SK-N-SH treated with all-trans-retinoic acid at 6 μM for 48 hours (cell line): ENCODE data around the gene SHF.

Experiments used
- ATAC-seq: fragments of 200-7000 bp; cut with Tn5 transposase; 3 replicates; pipeline ENCODE4 v1.9.1; 2020; ENCODE audit warnings: mild to moderate bottlenecking, moderate library complexity
- BACH2 ChIP-seq: fragments of 250-450 bp; sonication (Bioruptor Pico); IDR thresholded peaks from 2 replicates; pipeline ENCODE4 v1.9.0; 2021; ENCODE audit warnings: mild to moderate bottlenecking, borderline replicate concordance
- CSDC2 ChIP-seq: fragments of 250-450 bp; sonication (Bioruptor Pico); IDR thresholded peaks from 2 replicates; pipeline ENCODE4 v1.5.0; 2020; ENCODE audit warnings: mild to moderate bottlenecking, moderate library complexity
- GLIS3 ChIP-seq: fragments of 250-450 bp; sonication (Bioruptor Pico); IDR thresholded peaks from 2 replicates; pipeline ENCODE4 v1.5.0; 2020; ENCODE audit warnings: mild to moderate bottlenecking, moderate library complexity
- ISL1 ChIP-seq: fragments of 250-450 bp; sonication (Bioruptor Pico); IDR thresholded peaks from 2 replicates; pipeline ENCODE4 v2.1.2; 2022; ENCODE audit warnings: mild to moderate bottlenecking, moderate library complexity
- OSR1 ChIP-seq: fragments of 250-450 bp; sonication (Bioruptor Pico); IDR thresholded peaks from 2 replicates; pipeline ENCODE4 v1.8.0; 2022; ENCODE audit warnings: moderate library complexity, mild to moderate bottlenecking, inconsistent platforms
- PPARA ChIP-seq: fragments of 250-450 bp; sonication (Bioruptor Pico); IDR thresholded peaks from 2 replicates; pipeline ENCODE4 v1.5.0; 2020; ENCODE audit warnings: mild to moderate bottlenecking, borderline replicate concordance
- SNAI2 ChIP-seq: fragments of 250-450 bp; sonication (Bioruptor Pico); IDR thresholded peaks from 2 replicates; pipeline ENCODE4 v1.5.0; 2020; ENCODE audit warnings: mild to moderate bottlenecking, moderate library complexity
- TCF4 ChIP-seq: fragments of 250-450 bp; sonication (Bioruptor Pico); IDR thresholded peaks from 2 replicates; pipeline ENCODE4 v1.8.0; 2021; ENCODE audit warnings: mild to moderate bottlenecking, moderate library complexity, borderline replicate concordance
- TSHZ2 ChIP-seq: fragments of 250-450 bp; sonication (Bioruptor Pico); IDR thresholded peaks from 2 replicates; pipeline ENCODE4 v1.5.0; 2020; ENCODE audit warnings: mild to moderate bottlenecking, moderate library complexity
- ZC3H10 ChIP-seq: fragments of 250-450 bp; sonication (Bioruptor Pico); IDR thresholded peaks from 2 replicates; pipeline ENCODE4 v1.5.1; 2021; ENCODE audit warnings: mild to moderate bottlenecking, moderate library complexity
- ZFP30 ChIP-seq: fragments of 450-650 bp; formaldehyde crosslinking; IDR thresholded peaks from 2 replicates; pipeline ENCODE4 v1.5.0; 2022; ENCODE audit warnings: mild to moderate bottlenecking, moderate library complexity
- ZNF565 ChIP-seq: fragments of 450-650 bp; formaldehyde crosslinking; conservative IDR thresholded peaks from 2 replicates; pipeline ENCODE4 v1.5.0; 2020; ENCODE audit warnings: low read depth, mild to moderate bottlenecking, moderate library complexity
- ZNF70 ChIP-seq: fragments of 450-650 bp; formaldehyde crosslinking; IDR thresholded peaks from 2 replicates; pipeline ENCODE4 v1.5.0; 2020; ENCODE audit warnings: mild to moderate bottlenecking, moderate library complexity
- ZNF8 ChIP-seq: fragments of 450-650 bp; formaldehyde crosslinking; IDR thresholded peaks from 2 replicates; pipeline ENCODE4 v1.5.0; 2020; ENCODE audit warnings: mild to moderate bottlenecking, moderate library complexity
- TF ChIP-seq, protein P1 (sequence below): fragments of 250-450 bp; sonication (Bioruptor Pico); IDR thresholded peaks from 2 replicates; pipeline ENCODE4 v1.5.1; 2021; ENCODE audit warnings: mild to moderate bottlenecking, moderate library complexity
- TF ChIP-seq, protein P2 (sequence below): fragments of 250-450 bp; sonication (Bioruptor Pico); IDR thresholded peaks from 2 replicates; pipeline ENCODE4 v1.5.1; 2020; ENCODE audit warnings: low read depth, mild to moderate bottlenecking, moderate library complexity
- TF ChIP-seq, protein P3 (sequence below): fragments of 250-450 bp; sonication (Bioruptor Pico); IDR thresholded peaks from 2 replicates; pipeline ENCODE4 v1.8.0; 2020; ENCODE audit warnings: mild to moderate bottlenecking, moderate library complexity, borderline replicate concordance
- TF ChIP-seq, protein P4 (sequence below): fragments of 250-450 bp; sonication (Bioruptor Pico); IDR thresholded peaks from 2 replicates; pipeline ENCODE4 v1.8.0; 2021; ENCODE audit warnings: low read depth, mild to moderate bottlenecking, moderate library complexity, borderline replicate concordance

SHF gene

DNA sequence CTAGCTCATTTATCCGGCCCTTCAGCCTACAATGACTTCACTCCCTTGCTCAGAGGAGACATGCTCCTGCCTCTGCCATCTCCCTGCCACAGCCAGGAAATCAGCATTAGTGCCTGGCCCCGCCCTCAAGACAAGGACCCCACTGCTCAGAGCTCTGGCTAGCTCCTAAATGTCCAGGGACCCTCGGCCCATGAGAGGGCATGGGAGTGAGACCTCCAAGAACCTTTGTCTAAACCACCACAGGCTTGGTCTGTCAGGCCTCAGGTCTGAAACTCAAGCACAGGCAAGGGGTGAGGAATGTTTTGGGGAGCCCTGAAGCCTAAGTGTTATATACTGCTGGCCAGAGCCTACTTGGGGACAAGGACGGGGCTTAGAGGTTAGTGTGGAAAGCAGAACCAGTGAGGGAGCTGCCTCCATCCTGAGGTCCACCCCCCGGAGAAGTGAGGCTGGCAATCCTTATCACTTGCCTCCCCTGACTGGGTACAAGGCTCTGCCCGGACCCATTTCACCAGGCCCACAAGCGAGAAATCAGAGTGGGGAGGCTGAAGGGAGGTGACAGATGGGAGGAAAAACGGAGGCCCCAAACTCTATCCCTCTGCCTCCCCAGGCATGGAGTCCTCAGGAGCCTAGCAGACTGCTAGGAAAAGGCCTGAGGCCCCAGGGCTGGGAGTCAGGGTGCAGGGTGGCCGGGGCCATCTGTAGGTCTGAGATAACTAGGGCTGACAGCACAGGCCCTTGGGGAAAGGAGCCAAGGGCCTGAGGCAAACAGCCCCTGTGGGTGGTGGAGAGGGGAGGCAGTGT lies 18.8 kb downstream of the SHF start:
- TF ChIP-seq ZC3H10 (CRISPR knock-in tag) (no peak), BACH2 (no peak)
- no peak for ATAC-seq

DNA sequence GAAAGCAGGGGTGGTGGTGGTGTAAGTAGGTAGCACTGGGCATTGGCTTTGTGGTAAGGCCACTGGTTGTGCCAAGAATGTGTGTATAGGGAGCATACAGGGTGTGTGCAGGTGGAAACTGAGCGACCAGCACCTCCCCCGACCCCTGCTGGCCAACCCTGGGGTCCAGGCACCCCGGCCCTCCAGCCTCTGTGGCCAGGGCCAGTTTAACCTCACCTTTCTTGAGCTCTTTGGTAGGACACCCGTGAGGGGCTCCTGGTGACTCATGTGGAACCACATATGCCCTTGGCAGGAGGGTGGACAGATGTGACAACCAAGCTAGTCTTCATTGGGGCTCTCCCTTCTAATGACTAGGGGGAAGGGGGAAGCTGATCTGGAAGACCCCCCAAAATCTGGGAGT lies 19.5 kb downstream of the SHF start:
- TF ChIP-seq BACH2, result no peak
- no peak for TF ChIP-seq ZFP30
- no peak for TF ChIP-seq PPARA (CRISPR knock-in tag)
- TF ChIP-seq CSDC2 (CRISPR knock-in tag), result no peak
- TF ChIP-seq, protein P1, sequence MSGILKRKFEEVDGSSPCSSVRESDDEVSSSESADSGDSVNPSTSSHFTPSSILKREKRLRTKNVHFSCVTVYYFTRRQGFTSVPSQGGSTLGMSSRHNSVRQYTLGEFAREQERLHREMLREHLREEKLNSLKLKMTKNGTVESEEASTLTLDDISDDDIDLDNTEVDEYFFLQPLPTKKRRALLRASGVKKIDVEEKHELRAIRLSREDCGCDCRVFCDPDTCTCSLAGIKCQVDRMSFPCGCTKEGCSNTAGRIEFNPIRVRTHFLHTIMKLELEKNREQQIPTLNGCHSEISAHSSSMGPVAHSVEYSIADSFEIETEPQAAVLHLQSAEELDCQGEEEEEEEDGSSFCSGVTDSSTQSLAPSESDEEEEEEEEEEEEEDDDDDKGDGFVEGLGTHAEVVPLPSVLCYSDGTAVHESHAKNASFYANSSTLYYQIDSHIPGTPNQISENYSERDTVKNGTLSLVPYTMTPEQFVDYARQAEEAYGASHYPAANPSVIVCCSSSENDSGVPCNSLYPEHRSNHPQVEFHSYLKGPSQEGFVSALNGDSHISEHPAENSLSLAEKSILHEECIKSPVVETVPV (CRISPR knock-in tag), result no peak
- no peak for ATAC-seq

- ATAC-seq, result no peak
- no peak for TF ChIP-seq GLIS3 (CRISPR knock-in tag)
- no peak for TF ChIP-seq BACH2
- TF ChIP-seq SNAI2 (CRISPR knock-in tag), result no peak
- TF ChIP-seq, protein P2, sequence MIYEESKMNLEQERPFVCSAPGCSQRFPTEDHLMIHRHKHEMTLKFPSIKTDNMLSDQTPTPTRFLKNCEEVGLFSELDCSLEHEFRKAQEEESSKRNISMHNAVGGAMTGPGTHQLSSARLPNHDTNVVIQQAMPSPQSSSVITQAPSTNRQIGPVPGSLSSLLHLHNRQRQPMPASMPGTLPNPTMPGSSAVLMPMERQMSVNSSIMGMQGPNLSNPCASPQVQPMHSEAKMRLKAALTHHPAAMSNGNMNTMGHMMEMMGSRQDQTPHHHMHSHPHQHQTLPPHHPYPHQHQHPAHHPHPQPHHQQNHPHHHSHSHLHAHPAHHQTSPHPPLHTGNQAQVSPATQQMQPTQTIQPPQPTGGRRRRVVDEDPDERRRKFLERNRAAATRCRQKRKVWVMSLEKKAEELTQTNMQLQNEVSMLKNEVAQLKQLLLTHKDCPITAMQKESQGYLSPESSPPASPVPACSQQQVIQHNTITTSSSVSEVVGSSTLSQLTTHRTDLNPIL, result no peak
- TF ChIP-seq PPARA (CRISPR knock-in tag), result no peak
- no peak for TF ChIP-seq ZFP30
- TF ChIP-seq, protein P3, sequence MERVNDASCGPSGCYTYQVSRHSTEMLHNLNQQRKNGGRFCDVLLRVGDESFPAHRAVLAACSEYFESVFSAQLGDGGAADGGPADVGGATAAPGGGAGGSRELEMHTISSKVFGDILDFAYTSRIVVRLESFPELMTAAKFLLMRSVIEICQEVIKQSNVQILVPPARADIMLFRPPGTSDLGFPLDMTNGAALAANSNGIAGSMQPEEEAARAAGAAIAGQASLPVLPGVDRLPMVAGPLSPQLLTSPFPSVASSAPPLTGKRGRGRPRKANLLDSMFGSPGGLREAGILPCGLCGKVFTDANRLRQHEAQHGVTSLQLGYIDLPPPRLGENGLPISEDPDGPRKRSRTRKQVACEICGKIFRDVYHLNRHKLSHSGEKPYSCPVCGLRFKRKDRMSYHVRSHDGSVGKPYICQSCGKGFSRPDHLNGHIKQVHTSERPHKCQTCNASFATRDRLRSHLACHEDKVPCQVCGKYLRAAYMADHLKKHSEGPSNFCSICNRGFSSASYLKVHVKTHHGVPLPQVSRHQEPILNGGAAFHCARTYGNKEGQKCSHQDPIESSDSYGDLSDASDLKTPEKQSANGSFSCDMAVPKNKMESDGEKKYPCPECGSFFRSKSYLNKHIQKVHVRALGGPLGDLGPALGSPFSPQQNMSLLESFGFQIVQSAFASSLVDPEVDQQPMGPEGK (CRISPR knock-in tag), result no peak
- no peak for TF ChIP-seq OSR1 (CRISPR knock-in tag)
Measured at GRCh38 chr15:45167631-45168205, 20.0 kb downstream of the SHF start.

DNA sequence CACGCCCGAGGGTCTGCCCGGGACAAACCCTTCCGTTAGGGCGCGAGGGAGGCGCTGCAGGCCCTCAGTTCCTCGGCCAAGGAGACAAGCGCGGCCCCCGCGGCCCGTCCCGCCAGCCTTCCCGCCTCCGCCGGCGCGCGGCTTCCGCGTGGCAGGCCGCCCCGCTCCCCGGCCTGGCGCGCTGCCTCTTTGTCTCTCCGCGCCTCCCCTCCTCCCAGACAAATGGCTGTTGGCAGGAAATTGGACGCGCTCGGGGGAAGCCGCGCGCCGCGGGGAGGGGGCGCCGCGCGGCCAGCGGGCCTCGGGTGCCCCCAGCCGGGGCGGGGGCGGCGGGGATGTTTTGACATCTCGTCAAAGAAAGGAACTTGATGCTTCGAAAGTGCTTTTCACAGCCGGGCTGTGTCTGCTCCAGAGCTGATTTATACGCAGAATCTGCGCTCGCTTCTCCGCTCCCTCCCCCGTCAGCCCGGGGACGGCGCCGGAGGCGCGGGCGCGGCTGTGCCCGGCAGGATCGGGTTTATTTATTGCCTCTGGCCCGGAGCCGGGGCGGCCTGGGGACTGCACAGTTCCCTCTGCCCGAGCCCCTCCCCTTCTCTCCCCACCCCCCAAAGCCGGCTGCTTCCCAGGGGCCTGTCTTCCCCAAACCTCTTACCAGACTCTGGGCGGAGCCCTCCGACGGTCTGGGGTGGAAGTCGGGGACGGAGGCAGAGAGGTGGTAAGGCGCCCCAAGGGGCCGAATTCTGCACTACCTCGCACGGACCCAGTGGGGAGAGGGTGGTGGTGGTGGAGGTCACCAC lies 20.7 kb downstream of the SHF start:
- ATAC-seq, result peak; percentile 89
- TF ChIP-seq TCF4 (no peak), CSDC2 (CRISPR knock-in tag) (no peak), SNAI2 (CRISPR knock-in tag) (0 out of 2 replicates have a peak, but pooled peaks have one; percentile 13), OSR1 (CRISPR knock-in tag) (no peak), ZFP30 (no peak), ISL1 (CRISPR knock-in tag) (no peak), TSHZ2 (CRISPR knock-in tag) (peak; percentile 58; the same call in 1 of the 2 replicates), ZNF565 (no peak), ZNF8 (no peak), ZNF70 (CRISPR knock-in tag) (no peak), GLIS3 (CRISPR knock-in tag) (no peak)
- TF ChIP-seq, protein P3 (CRISPR knock-in tag), result no peak
- TF ChIP-seq, protein P1 (CRISPR knock-in tag), result no peak
- TF ChIP-seq, protein P4, sequence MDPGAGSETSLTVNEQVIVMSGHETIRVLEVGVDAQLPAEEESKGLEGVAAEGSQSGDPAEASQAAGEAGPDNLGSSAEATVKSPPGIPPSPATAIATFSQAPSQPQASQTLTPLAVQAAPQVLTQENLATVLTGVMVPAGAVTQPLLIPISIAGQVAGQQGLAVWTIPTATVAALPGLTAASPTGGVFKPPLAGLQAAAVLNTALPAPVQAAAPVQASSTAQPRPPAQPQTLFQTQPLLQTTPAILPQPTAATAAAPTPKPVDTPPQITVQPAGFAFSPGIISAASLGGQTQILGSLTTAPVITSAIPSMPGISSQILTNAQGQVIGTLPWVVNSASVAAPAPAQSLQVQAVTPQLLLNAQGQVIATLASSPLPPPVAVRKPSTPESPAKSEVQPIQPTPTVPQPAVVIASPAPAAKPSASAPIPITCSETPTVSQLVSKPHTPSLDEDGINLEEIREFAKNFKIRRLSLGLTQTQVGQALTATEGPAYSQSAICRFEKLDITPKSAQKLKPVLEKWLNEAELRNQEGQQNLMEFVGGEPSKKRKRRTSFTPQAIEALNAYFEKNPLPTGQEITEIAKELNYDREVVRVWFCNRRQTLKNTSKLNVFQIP, result no peak
